Fibroblast of skin of back (primary cell): ENCODE measurements around the gene THRB.
"Not testable (repeated sequence)": the region's sequence is repeated elsewhere in the genome, so short reads cannot be mapped to it uniquely, and the experiment has no call there.

Source experiments
- DNase-seq: peaks from one replicate; pipeline ENCODE4 v3.0.0-alpha.2; 2013

THRB gene

GRCh38 chr3:24137958-24138875 is 356.4 kb downstream of the THRB start:
- DNase-seq, result no peak

- DNase-seq, result no peak
These were observed 357.3 kb downstream of the THRB start for GRCh38 chr3:24137334-24137733.

- no peak for DNase-seq
These were observed 357.9 kb downstream of the THRB start for GRCh38 chr3:24136624-24137310.

- no peak for DNase-seq
These were observed 359.4 kb downstream of the THRB start for GRCh38 chr3:24135280-24135679.

GRCh38 chr3:24133942-24134341 is 360.7 kb downstream of the THRB start:
- no peak for DNase-seq

- DNase-seq, result no peak
These were observed 361.2 kb downstream of the THRB start for GRCh38 chr3:24133436-24133835.

- no peak for DNase-seq
These were observed 365.1 kb downstream of the THRB start for GRCh38 chr3:24129549-24129948.

- peak; percentile 52 for DNase-seq
These were observed 366.2 kb downstream of the THRB start for GRCh38 chr3:24128199-24129005.

- peak; percentile 84 for DNase-seq
These were observed 371.1 kb downstream of the THRB start for GRCh38 chr3:24123596-24123995.

- no peak for DNase-seq
These were observed 374.2 kb downstream of the THRB start for GRCh38 chr3:24120434-24120833.

GRCh38 chr3:24119321-24119751 is 375.3 kb downstream of the THRB start:
- peak; percentile 56 for DNase-seq

- DNase-seq, result no peak
These were observed 377.1 kb downstream of the THRB start for GRCh38 chr3:24117508-24117907.

GRCh38 chr3:24111711-24112110 is 382.9 kb downstream of the THRB start:
- DNase-seq, result no peak

GRCh38 chr3:24110051-24110450 is 384.6 kb downstream of the THRB start:
- DNase-seq, result peak; percentile 18

- no peak for DNase-seq
These were observed 392.9 kb downstream of the THRB start for GRCh38 chr3:24101676-24102168.

- no peak for DNase-seq
These were observed 393.8 kb downstream of the THRB start for GRCh38 chr3:24100696-24101402.

- DNase-seq, result peak; percentile 29
These were observed 397.9 kb downstream of the THRB start for GRCh38 chr3:24096695-24097290.

GRCh38 chr3:24096271-24096670 is 398.4 kb downstream of the THRB start:
- DNase-seq, result no peak

GRCh38 chr3:24094818-24095217 is 399.8 kb downstream of the THRB start:
- DNase-seq, result not testable (repeated sequence)

- peak; percentile 38 for DNase-seq
These were observed 405.9 kb downstream of the THRB start for GRCh38 chr3:24088782-24089181.

GRCh38 chr3:24087469-24087868 is 407.2 kb downstream of the THRB start:
- no peak for DNase-seq
